Measurements from ENCODE around the gene BRSK2.

- TF ChIP-seq YY1 (IDR thresholded peaks at IDR 0.05; ENCODE audit: insufficient read depth, insufficient read length) (no peak), SUZ12 (IDR thresholded peaks at IDR 0.05; ENCODE audit: extremely low read depth, insufficient read depth, insufficient read length) (no peak), ZNF274 (IDR thresholded peaks at IDR 0.05; ENCODE audit: low read depth, low read length) (no peak)
Measured at GRCh38 chr11:1487851-1488574, 98.3 kb downstream of the BRSK2 start.
